Caco-2 (cell line): ENCODE results near the gene LIME1. TPM values are rescaled to one million over a fixed set of nuclear protein-coding genes. Genes with fewer than 3 reads are reported as not detected.
A peak's percentile ranks its signal among the peaks of the same experiment; 100 is the strongest.
"Not testable (repeated sequence)": the region's sequence is repeated elsewhere in the genome, so short reads cannot be mapped to it uniquely, and the experiment has no call there.

ENCODE experiments used
- BruUV-seq: library from RNA; stranded (reverse); fragments of 400-500 nt; replicated peaks from 2 replicates; lab custom pipeline; 2021; lab: Mats Ljungman, UMichigan
- CTCF ChIA-PET: fragments of 300-600 bp; sonication (Branson Sonifier 250); formaldehyde crosslinking; loops from one replicate; lab custom pipeline; 2022; ENCODE audit warnings: antibody characterized with exemption; lab: Charles Lee
- POLR2A ChIA-PET: fragments of 300-600 bp; sonication (Branson Sonifier 250); formaldehyde crosslinking; loops from one replicate; lab custom pipeline; 2022; ENCODE audit warnings: antibody characterized with exemption; lab: Charles Lee
- DNase-seq, 2 experiments: peaks; one replicate each; pipeline versions ENCODE4 v3.0.0 to v3.0.0-alpha.2; 2020 to 2022
- H3K27me3 ChIP-seq: replicated peaks from 2 replicates; pipeline ENCODE4 v1.6.0; 2011; ENCODE audit warnings: low read length; ENCODE audit not compliant: control insufficient read depth, insufficient read depth
- H3K36me3 ChIP-seq: 2 replicates; pipeline ENCODE4 v1.5.1; 2011; ENCODE audit warnings: low read length; ENCODE audit not compliant: control insufficient read depth, insufficient read depth
- H3K4me1 ChIP-seq: fragments of 250-450 bp; sonication (Bioruptor Pico); 2 replicates; pipeline ENCODE4 v1.5.1; 2020; ENCODE audit warnings: mild to moderate bottlenecking
- H3K4me3 ChIP-seq: 2 replicates; pipeline ENCODE4 v1.5.1; 2011; ENCODE audit warnings: low read depth, mild to moderate bottlenecking, control low read depth, low read length
- H3K9me3 ChIP-seq: fragments of 250-450 bp; sonication (Bioruptor Pico); 2 replicates; pipeline ENCODE4 v1.5.1; 2020; ENCODE audit warnings: mild to moderate bottlenecking, moderate library complexity
- H3K27ac Mint-ChIP-seq: one replicate; pipeline ENCODE4 v1.8.0; 2022; ENCODE audit warnings: mixed read lengths; ENCODE audit not compliant: unreplicated experiment
- H3K27me3 Mint-ChIP-seq: one replicate; pipeline ENCODE4 v1.8.0; 2022; ENCODE audit warnings: mixed read lengths; ENCODE audit not compliant: insufficient read depth, unreplicated experiment
- H3K36me3 Mint-ChIP-seq: one replicate; pipeline ENCODE4 v1.8.0; 2022; ENCODE audit warnings: mild to moderate bottlenecking, mixed read lengths; ENCODE audit not compliant: insufficient read depth, unreplicated experiment
- H3K4me1 Mint-ChIP-seq: one replicate; pipeline ENCODE4 v1.8.0; 2022; ENCODE audit warnings: low read depth, mixed read lengths; ENCODE audit not compliant: unreplicated experiment
- H3K4me3 Mint-ChIP-seq: one replicate; pipeline ENCODE4 v1.8.0; 2022; ENCODE audit warnings: mild to moderate bottlenecking, moderate library complexity, mixed read lengths; ENCODE audit not compliant: unreplicated experiment
- H3K9me3 Mint-ChIP-seq: one replicate; pipeline ENCODE4 v1.8.0; 2022; ENCODE audit warnings: mixed read lengths; ENCODE audit not compliant: unreplicated experiment
- intact Hi-C: fragments of 100-400 bp; cut with micrococcal nuclease; formaldehyde crosslinking; loops from one replicate; pipeline ENCODE4 v1.10.0; 2022; ENCODE audit not compliant: unreplicated experiment
- total RNA-seq: library from RNA; stranded (reverse); gene quantifications from 2 replicates; pipeline ENCODE4 v1.2.3, GENCODE V29; 2022
- TF ChIP-seq, protein P1 (sequence below), 2 experiments: fragments of 200-600 bp in 1 of 2; IDR thresholded peaks; 1 replicate in 1 of 2; 2 replicates in 1 of 2; pipeline versions ENCODE4 v1.5.1 to v1.8.0; 2011 to 2022; ENCODE audit warnings: antibody characterized with exemption in 1 of 2, control low read depth in 1 of 2, inconsistent platforms in 1 of 2, low read depth in 1 of 2, low read length in 1 of 2, mild to moderate bottlenecking in 1 of 2, moderate library complexity in 1 of 2; ENCODE audit not compliant: insufficient read depth in 1 of 2, severe bottlenecking in 1 of 2, unreplicated experiment in 1 of 2

Gene LIME1
- total RNA-seq, 1 experiment from 2014 or later: 18.8 TPM

DNA sequence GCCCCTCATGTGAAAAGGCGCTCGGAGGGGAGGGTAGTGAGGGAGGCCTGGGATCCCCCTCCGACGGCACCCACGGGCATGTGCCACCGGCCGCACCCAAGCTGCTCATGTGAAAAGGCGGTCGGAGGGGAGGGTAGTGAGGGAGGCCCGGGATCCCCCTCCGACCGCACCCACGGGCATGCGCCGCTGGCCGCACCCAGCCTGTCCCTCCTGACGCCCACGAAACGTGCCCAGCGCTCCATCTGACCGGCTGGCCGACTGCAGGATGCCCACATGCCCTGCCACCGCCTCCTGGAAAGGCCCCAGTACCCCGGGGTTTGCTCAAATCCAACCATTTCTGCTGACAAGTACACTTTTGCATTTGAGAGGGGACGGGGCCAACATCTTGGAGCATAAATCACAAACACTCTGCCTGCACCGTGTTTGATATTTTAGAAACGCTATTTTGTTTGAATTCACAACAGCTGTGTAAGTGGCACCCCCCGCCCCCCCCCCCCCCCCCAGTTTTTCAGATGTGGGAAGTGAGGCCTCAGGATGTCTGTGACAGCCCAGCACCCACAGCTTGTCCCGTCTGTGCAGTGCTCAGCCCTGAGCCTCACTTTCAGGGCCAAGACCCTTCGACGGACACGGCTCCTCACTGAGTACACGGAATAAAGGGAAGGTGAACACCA lies 37.2 kb downstream of the LIME1 start:
- Histone ChIP-seq H3K9me3 (no peaks in the 10 kb centered on the region), H3K4me1 (no peaks in the 10 kb centered on the region), H3K4me3 (no peak overlapping the region), H3K36me3 (no peaks in the 10 kb centered on the region), H3K27me3 (no peaks in the 10 kb centered on the region)
- H3K4me1 Mint-ChIP-seq: no peaks in the 10 kb centered on the region
- TF ChIP-seq, protein P1, sequence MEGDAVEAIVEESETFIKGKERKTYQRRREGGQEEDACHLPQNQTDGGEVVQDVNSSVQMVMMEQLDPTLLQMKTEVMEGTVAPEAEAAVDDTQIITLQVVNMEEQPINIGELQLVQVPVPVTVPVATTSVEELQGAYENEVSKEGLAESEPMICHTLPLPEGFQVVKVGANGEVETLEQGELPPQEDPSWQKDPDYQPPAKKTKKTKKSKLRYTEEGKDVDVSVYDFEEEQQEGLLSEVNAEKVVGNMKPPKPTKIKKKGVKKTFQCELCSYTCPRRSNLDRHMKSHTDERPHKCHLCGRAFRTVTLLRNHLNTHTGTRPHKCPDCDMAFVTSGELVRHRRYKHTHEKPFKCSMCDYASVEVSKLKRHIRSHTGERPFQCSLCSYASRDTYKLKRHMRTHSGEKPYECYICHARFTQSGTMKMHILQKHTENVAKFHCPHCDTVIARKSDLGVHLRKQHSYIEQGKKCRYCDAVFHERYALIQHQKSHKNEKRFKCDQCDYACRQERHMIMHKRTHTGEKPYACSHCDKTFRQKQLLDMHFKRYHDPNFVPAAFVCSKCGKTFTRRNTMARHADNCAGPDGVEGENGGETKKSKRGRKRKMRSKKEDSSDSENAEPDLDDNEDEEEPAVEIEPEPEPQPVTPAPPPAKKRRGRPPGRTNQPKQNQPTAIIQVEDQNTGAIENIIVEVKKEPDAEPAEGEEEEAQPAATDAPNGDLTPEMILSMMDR (IDR thresholded peaks at IDR 0.05; ENCODE audit: insufficient read depth in 1 of 2, low read depth in 1 of 2, low read length in 1 of 2, severe bottlenecking in 1 of 2, unreplicated experiment in 1 of 2): no peak
- H3K36me3 Mint-ChIP-seq: no peaks in the 10 kb centered on the region
- POLR2A ChIA-PET: no interaction called here
- CTCF ChIA-PET: no interaction called here
- intact Hi-C loops: no loop called here
- BruUV-seq: no TSS peak
- no peaks in the 10 kb centered on the region for H3K27me3 Mint-ChIP-seq
- DNase-seq: no peak
- no peak overlapping the region for H3K4me3 Mint-ChIP-seq
- H3K27ac Mint-ChIP-seq: no peak overlapping the region
- H3K9me3 Mint-ChIP-seq: no peaks in the 10 kb centered on the region

DNA sequence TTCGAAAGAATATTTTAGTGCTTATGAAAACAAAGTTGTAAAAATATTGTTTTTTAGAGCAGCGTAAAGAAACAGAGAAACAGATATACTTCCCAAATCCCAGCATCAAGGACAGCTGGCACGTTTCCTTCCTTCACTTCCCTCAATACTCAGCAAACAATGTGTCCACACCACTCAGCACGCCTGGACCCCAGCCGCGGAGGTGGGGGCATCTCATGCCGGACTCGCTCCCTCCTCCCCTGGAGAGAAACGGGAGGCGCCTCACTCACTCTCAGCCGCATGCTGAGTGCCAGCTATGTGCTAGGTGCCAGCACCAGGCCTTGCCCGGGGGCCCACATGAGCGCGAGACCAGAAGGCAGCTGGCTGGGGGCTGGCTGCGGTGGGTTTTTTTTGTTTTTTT lies 37.8 kb downstream of the LIME1 start:
- Mint-ChIP-seq H3K27me3 (no peaks in the 10 kb centered on the region), H3K36me3 (no peaks in the 10 kb centered on the region), H3K9me3 (no peaks in the 10 kb centered on the region), H3K27ac (no peak overlapping the region), H3K4me1 (no peaks in the 10 kb centered on the region), H3K4me3 (no peak overlapping the region)
- no peak for DNase-seq
- CTCF ChIA-PET: interaction anchor here (0.7 kb wide), 1 partner anchor 12 kb away, joined by 3 read pairs; no protein-coding TSS in a partner anchor
- POLR2A ChIA-PET: no interaction called here
- intact Hi-C loops: no loop called here
- TF ChIP-seq, protein P1 (IDR thresholded peaks at IDR 0.05; ENCODE audit: insufficient read depth in 1 of 2, low read depth in 1 of 2, low read length in 1 of 2, severe bottlenecking in 1 of 2, unreplicated experiment in 1 of 2): no peak
- H3K9me3 ChIP-seq: no peaks in the 10 kb centered on the region
- H3K4me3 ChIP-seq: no peak overlapping the region
- H3K4me1 ChIP-seq: no peaks in the 10 kb centered on the region
- no TSS peak for BruUV-seq
- H3K36me3 ChIP-seq: no peaks in the 10 kb centered on the region
- no peaks in the 10 kb centered on the region for H3K27me3 ChIP-seq

DNA sequence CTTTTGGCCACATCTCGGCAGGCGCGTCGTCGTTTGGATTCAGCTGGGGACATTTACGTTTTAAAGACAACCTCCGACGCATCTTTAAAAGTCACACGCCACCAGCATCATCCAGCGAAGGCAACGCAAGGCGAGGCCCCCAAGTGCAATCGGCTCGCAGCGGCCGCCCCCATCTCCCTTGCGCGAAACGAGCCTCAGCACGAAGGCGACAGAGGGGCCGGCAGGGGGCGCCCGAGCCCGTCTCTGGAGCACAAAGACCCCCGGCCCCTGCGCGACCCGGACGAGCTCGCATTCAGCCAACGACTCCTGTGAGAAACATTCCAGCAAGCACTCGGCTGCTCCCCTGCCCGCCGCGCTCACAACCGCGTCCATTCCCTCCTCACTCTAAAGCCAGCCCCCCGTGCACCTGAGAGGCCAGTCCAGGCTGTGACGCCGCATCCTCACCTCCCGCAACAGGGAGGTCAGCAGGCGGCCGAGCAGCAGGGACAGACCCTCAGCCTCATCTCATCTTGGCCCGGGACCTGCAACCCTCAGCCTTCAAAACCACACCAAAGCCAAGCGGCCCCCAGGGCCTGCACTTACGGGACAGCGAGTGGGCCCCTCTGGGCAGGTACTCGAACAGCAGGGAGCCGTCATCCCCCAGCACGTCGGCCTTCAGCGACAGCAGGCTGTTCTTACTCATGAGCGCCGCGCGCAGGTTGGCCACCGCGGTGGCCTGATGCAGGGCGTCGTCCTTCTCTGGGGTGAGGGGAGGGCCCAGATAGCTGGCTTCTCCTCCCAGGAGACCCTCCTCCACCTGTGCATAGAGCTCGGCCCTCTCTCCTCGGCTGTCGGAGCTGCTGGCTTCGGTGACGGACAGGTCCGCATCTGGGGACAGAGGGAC lies 38.9 kb downstream of the LIME1 start:
- H3K4me3 Mint-ChIP-seq: no peak overlapping the region
- TF ChIP-seq, protein P1 (IDR thresholded peaks at IDR 0.05; ENCODE audit: insufficient read depth in 1 of 2, low read depth in 1 of 2, low read length in 1 of 2, severe bottlenecking in 1 of 2, unreplicated experiment in 1 of 2): peak; percentile 16 to 50
- Histone ChIP-seq H3K9me3 (no peaks in the 10 kb centered on the region), H3K27me3 (no peaks in the 10 kb centered on the region), H3K36me3 (no peaks in the 10 kb centered on the region), H3K4me3 (no peak overlapping the region), H3K4me1 (no peaks in the 10 kb centered on the region)
- H3K36me3 Mint-ChIP-seq: no peaks in the 10 kb centered on the region
- CTCF ChIA-PET: interaction anchor here (0.7 kb wide), 1 partner anchor 11 kb away, joined by 3 read pairs; no protein-coding TSS in a partner anchor
- intact Hi-C loops: loop anchor here (5.0 kb wide), 1 partner anchor 1553 kb away; the partner anchor contains the start of gene HRH3
- no peak for DNase-seq
- H3K4me1 Mint-ChIP-seq: no peaks in the 10 kb centered on the region
- H3K9me3 Mint-ChIP-seq: no peaks in the 10 kb centered on the region
- H3K27ac Mint-ChIP-seq: peak overlapping the region; percentile 30
- H3K27me3 Mint-ChIP-seq: no peaks in the 10 kb centered on the region
- POLR2A ChIA-PET: no interaction called here
- no TSS peak for BruUV-seq

DNA sequence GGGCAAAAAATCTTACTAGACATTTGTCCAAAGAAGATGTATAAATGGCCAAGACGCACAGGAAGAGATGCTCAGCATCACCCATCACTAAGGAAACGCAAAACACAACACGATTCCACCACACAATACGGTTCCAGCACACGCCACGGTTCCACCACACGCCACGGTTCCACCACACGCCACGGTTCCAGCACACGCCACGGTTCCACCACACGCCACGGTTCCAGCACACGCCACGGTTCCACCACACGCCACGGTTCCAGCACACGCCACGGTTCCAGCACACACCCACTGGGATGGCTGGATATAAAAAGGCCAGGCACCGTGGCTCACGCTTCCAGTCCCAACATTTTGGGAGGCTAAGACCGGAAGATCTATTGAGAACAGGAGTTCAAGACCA lies 40.4 kb downstream of the LIME1 start:
- H3K36me3 Mint-ChIP-seq, H3K36me3 ChIP-seq, H3K27me3 ChIP-seq, H3K4me3 ChIP-seq, CTCF ChIA-PET, DNase-seq, H3K27me3 Mint-ChIP-seq, H3K27ac Mint-ChIP-seq, POLR2A ChIA-PET, BruUV-seq, H3K4me1 Mint-ChIP-seq, H3K4me3 Mint-ChIP-seq, H3K4me1 ChIP-seq, H3K9me3 ChIP-seq, H3K9me3 Mint-ChIP-seq: not testable (repeated sequence)
- intact Hi-C loops: loop anchor here (5.0 kb wide), 1 partner anchor 1555 kb away; the partner anchor contains the start of gene HRH3
